ENCODE measurements around the gene EPS8.
"Not testable (repeated sequence)": the region's sequence is repeated elsewhere in the genome, so short reads cannot be mapped to it uniquely, and the experiment has no call there.

DNA sequence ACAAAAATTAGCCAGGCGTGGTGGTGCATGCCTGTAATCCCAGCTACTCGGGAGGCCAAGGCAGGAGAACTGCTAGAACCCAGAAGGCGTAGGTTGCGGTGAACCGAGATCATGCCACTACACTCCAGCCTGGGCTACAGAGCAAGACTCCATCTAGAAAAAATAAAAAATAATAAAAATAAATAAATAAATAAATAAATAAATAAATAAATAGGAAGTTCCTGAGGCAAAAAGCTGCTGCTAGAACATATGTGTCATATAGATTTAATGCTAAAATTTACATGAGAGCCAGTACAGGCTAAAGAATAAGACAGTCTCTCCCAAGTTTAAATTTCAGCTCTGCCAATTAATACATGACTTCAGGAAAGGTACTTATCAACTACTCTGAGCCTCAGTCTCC, 48.8 kb downstream of the EPS8 start:
- TF ChIP-seq, protein P1, sequence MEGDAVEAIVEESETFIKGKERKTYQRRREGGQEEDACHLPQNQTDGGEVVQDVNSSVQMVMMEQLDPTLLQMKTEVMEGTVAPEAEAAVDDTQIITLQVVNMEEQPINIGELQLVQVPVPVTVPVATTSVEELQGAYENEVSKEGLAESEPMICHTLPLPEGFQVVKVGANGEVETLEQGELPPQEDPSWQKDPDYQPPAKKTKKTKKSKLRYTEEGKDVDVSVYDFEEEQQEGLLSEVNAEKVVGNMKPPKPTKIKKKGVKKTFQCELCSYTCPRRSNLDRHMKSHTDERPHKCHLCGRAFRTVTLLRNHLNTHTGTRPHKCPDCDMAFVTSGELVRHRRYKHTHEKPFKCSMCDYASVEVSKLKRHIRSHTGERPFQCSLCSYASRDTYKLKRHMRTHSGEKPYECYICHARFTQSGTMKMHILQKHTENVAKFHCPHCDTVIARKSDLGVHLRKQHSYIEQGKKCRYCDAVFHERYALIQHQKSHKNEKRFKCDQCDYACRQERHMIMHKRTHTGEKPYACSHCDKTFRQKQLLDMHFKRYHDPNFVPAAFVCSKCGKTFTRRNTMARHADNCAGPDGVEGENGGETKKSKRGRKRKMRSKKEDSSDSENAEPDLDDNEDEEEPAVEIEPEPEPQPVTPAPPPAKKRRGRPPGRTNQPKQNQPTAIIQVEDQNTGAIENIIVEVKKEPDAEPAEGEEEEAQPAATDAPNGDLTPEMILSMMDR (IDR thresholded peaks at IDR 0.05), result not testable (repeated sequence)
- not testable (repeated sequence) for TF ChIP-seq ZFX (IDR thresholded peaks at IDR 0.05; ENCODE audit: borderline replicate concordance)

All from 22Rv1 (cell line).